ENCODE measurements around the gene RITA1.

Gene RITA1

GRCh38 chr12:113170457-113170856 is 15.1 kb upstream of the RITA1 start:
- no peak for DNase-seq (ENCODE audit: extremely low read depth, insufficient read length)
- H3K36me3 ChIP-seq (ENCODE audit: control insufficient read depth, insufficient read depth, low read length): peaks cover 52% of the 10 kb centered on the region
- H3K4me3 ChIP-seq (replicated peaks; ENCODE audit: low read depth, low read length): no peak overlapping the region
- no peaks in the 10 kb centered on the region for H3K27me3 ChIP-seq (replicated peaks; ENCODE audit: control insufficient read depth, insufficient read depth, low read length)
- TF ChIP-seq CTCF (IDR thresholded peaks at IDR 0.05; ENCODE audit: insufficient read depth, low read length, poor library complexity, severe bottlenecking): no peak

GRCh38 chr12:113170926-113171325 is 14.6 kb upstream of the RITA1 start:
- no peak for TF ChIP-seq CTCF (IDR thresholded peaks at IDR 0.05; ENCODE audit: insufficient read depth, low read length, poor library complexity, severe bottlenecking)
- DNase-seq (ENCODE audit: extremely low read depth, insufficient read length): no peak
- Histone ChIP-seq H3K27me3 (replicated peaks; ENCODE audit: control insufficient read depth, insufficient read depth, low read length) (no peaks in the 10 kb centered on the region), H3K4me3 (replicated peaks; ENCODE audit: low read depth, low read length) (no peak overlapping the region), H3K36me3 (ENCODE audit: control insufficient read depth, insufficient read depth, low read length) (peaks cover 48% of the 10 kb centered on the region)

GRCh38 chr12:113171543-113171942 is 14.0 kb upstream of the RITA1 start:
- no peak for TF ChIP-seq CTCF (IDR thresholded peaks at IDR 0.05; ENCODE audit: insufficient read depth, low read length, poor library complexity, severe bottlenecking)
- Histone ChIP-seq H3K36me3 (ENCODE audit: control insufficient read depth, insufficient read depth, low read length) (peaks cover 48% of the 10 kb centered on the region), H3K4me3 (replicated peaks; ENCODE audit: low read depth, low read length) (no peak overlapping the region), H3K27me3 (replicated peaks; ENCODE audit: control insufficient read depth, insufficient read depth, low read length) (no peaks in the 10 kb centered on the region)
- DNase-seq (ENCODE audit: extremely low read depth, insufficient read length): no peak

- no peaks in the 10 kb centered on the region for H3K27me3 ChIP-seq (replicated peaks; ENCODE audit: control insufficient read depth, insufficient read depth, low read length)
- no peak overlapping the region for H3K4me3 ChIP-seq (replicated peaks; ENCODE audit: low read depth, low read length)
- TF ChIP-seq CTCF (IDR thresholded peaks at IDR 0.05; ENCODE audit: insufficient read depth, low read length, poor library complexity, severe bottlenecking): no peak
- H3K36me3 ChIP-seq (ENCODE audit: control insufficient read depth, insufficient read depth, low read length): peaks cover 52% of the 10 kb centered on the region
- DNase-seq (ENCODE audit: extremely low read depth, insufficient read length): no peak
Measured at GRCh38 chr12:113172185-113172584, 13.3 kb upstream of the RITA1 start.

GRCh38 chr12:113173081-113173698 is 12.3 kb upstream of the RITA1 start:
- peak; percentile 59 for DNase-seq (ENCODE audit: extremely low read depth, insufficient read length)
- Histone ChIP-seq H3K27me3 (replicated peaks; ENCODE audit: control insufficient read depth, insufficient read depth, low read length) (no peaks in the 10 kb centered on the region), H3K4me3 (replicated peaks; ENCODE audit: low read depth, low read length) (no peak overlapping the region), H3K36me3 (ENCODE audit: control insufficient read depth, insufficient read depth, low read length) (peaks cover 52% of the 10 kb centered on the region)
- TF ChIP-seq CTCF (IDR thresholded peaks at IDR 0.05; ENCODE audit: insufficient read depth, low read length, poor library complexity, severe bottlenecking): no peak

All from GM06990 (cell line).